GM10248 (cell line): Measurements from ENCODE around the gene PPP1R15A.
"Not testable (repeated sequence)": the region's sequence is repeated elsewhere in the genome, so short reads cannot be mapped to it uniquely, and the experiment has no call there.

Experiments used
- CTCF ChIA-PET: fragments of 300-600 bp; sonication (Branson Sonifier 250); formaldehyde crosslinking; extraction: SDS; loops from one replicate; lab custom pipeline; 2021; ENCODE audit warnings: antibody characterized with exemption; lab: Yijun Ruan, JAX
- POLR2A ChIA-PET: fragments of 350-650 bp; sonication (Branson Sonifier 250); formaldehyde crosslinking; extraction: SDS; loops from one replicate; lab custom pipeline; 2020; ENCODE audit warnings: antibody characterized with exemption; lab: Yijun Ruan, JAX
- DNase-seq: peaks from one replicate; pipeline ENCODE4 v3.0.0; 2012; ENCODE audit errors: extremely low spot score
- CTCF ChIP-seq: IDR thresholded peaks from 2 replicates; pipeline ENCODE4 v1.5.1; 2012; ENCODE audit warnings: mild to moderate bottlenecking, low read depth; ENCODE audit errors: extremely low read depth, missing control alignments, control extremely low read depth

PPP1R15A gene

DNA sequence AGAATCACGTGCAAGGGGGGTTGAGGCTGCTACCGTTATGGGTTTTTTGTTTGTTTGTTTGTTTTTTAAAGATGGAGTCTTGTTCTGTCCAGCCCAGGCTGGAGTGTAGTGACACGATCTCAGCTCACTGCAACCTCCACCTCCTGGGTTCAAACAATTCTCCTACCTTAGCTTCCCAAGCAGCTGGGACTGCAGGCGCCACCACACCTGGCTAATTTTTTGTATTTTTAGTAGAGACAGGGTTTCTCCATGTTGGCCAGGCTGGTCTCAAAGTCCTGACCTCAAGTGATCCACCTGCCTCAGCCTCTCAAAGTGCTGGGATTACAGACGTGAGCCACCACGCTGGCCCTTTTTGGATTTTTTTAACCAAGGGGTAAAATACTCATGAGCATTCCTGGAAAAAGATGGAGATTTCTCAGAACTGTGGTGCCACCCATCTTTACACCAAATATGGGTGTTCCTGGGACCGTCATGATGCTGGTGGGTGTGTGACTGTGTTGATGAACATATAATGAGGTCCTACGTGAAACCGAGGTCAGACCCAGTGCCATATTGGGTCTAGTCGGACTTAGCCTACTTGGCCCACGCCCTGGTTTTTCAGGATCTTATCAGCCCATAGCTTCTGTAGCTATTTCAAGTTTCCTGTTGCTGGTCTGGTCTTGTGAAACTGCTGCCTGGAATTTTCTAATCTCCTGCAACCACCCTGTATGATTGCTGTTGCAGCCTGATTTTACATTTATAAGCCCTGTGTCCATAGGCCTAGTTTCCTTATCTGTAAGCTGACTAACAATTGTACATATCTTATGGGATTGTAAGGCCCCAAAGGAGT lies 6.2 kb downstream of the PPP1R15A start:
- TF ChIP-seq CTCF = no peak
- DNase-seq = no peak
- POLR2A ChIA-PET = interaction anchor here (0.6 to 3.3 kb wide), 12 partner anchors 8 to 719 kb away, joined by 3 to 30 read pairs (median 5); partner anchors contain the start of genes GYS1 and NUCB1
- CTCF ChIA-PET = interaction anchor here (1.0 kb wide), 1 partner anchor 92 kb away, joined by 3 read pairs; no protein-coding TSS in a partner anchor

DNA sequence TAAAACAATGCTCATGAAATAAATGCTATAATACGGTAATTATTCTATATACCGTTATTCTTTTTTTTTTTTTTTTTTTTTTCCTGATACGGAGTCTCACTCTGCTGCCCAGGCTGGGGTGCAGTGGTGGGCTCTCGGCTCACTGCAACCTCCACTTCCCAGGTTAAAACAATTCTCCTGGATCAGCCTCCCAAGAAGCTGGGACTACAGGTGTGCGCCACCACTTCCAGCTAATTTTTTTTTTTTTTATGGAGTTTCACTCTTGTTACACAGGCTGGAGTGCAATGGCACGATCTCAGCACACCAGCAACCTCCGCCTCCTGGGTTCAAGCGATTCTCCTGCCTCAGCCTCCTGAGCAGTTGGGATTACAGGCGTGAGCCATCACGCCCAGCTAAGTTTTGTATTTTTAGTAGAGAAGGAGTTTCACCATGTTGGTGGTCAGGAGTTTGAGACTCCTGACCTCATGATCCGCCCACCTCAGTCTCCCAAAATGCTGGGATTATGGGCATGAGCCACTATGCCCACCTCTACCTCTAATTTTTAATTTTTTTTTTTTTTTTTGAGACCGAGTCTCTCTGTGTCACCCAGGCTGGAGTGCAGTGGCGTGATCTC lies 6.9 kb downstream of the PPP1R15A start:
- no peak for TF ChIP-seq CTCF
- DNase-seq = no peak
- CTCF ChIA-PET = no interaction called here

GRCh38 chr19:48879696-48880095 lies 7.5 kb downstream of the PPP1R15A start:
- ChIA-PET CTCF (interaction anchor here (0.9 kb wide), 1 partner anchor 40 kb away, joined by 3 read pairs; no protein-coding TSS in a partner anchor), POLR2A (interaction anchor here (0.7 to 3.3 kb wide), 8 partner anchors 11 to 516 kb away, joined by 6 to 30 read pairs (median 8); partner anchors contain the start of genes GYS1, NUCB1, RUVBL2 and TMEM143)
- DNase-seq = not testable (repeated sequence)

More for the DNA sequence above, 6.9 kb downstream of the PPP1R15A start:
- POLR2A ChIA-PET = interaction anchor here (0.6 to 3.3 kb wide), 9 partner anchors 10 to 719 kb away, joined by 3 to 30 read pairs (median 7); partner anchors contain the start of genes GYS1 and NUCB1

DNA sequence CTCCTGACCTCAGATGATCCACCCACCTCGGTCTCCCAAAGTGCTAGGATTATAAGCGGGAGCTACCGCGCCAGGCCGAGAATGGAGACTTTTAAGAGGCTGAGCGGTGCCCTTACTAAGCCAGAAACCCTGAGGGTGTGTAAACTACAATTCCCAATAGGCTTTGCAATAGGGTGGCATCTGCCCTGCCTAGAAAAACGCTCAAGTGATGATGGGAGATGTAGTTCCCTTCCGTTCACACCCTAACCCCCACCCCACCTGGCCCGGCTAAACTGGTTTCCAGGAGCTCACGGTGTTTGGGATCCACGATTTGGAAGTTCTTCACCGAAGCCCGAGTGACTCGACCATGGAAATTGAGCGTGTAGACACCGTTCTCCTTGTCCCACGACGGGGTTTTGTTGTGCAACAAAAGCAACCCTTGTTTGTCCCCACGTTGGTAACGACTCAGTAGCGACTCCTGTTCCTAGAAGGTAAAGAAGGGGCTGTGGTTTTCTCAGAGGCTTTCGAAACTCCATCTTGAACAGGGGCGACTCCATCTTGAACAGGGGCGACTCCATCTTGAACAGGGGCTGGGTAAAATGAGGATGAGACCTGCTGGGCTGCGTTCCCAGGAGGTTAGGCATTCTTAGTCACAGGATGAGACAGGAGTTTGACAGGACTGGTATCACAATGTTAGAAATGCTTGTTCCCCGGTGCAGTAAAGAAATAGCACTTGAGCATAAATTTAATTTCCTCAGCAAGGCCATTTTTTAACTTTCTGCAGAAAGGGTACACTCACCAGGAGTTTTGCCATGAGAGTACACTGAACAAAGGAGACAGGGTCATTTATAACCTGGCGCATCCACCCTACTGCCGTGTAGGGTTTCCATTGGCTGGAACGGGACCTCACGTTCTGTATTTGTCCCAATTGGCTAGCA lies 9.8 kb downstream of the PPP1R15A start:
- POLR2A ChIA-PET = interaction anchor here (0.6 to 3.3 kb wide), 9 partner anchors 10 to 104 kb away, joined by 3 to 30 read pairs (median 5); partner anchors contain the start of genes NUCB1, PPP1R15A and TULP2
- CTCF ChIA-PET = interaction anchor here (1.9 kb wide), 1 partner anchor 88 kb away, joined by 10 read pairs; no protein-coding TSS in a partner anchor
- DNase-seq = no peak

GRCh38 chr19:48883726-48884125 lies 11.5 kb downstream of the PPP1R15A start:
- CTCF ChIA-PET = interaction anchor here (1.1 kb wide), 1 partner anchor 87 kb away, joined by 3 read pairs; no protein-coding TSS in a partner anchor
- POLR2A ChIA-PET = interaction anchor here (0.6 to 0.7 kb wide), 3 partner anchors 9 to 247 kb away, joined by 3 read pairs; no protein-coding TSS in a partner anchor
- no peak for DNase-seq
- TF ChIP-seq CTCF = no peak

More for the DNA sequence above, 9.8 kb downstream of the PPP1R15A start:
- no peak for TF ChIP-seq CTCF

GRCh38 chr19:48887861-48888612 lies 15.8 kb downstream of the PPP1R15A start:
- no peak for DNase-seq
- ChIA-PET POLR2A (interaction anchor here (1.4 kb wide), 1 partner anchor 12 kb away, joined by 6 read pairs; no protein-coding TSS in a partner anchor), CTCF (interaction anchor here (1.4 kb wide), 1 partner anchor 44 kb away, joined by 3 read pairs; no protein-coding TSS in a partner anchor)
- TF ChIP-seq CTCF = no peak

DNA sequence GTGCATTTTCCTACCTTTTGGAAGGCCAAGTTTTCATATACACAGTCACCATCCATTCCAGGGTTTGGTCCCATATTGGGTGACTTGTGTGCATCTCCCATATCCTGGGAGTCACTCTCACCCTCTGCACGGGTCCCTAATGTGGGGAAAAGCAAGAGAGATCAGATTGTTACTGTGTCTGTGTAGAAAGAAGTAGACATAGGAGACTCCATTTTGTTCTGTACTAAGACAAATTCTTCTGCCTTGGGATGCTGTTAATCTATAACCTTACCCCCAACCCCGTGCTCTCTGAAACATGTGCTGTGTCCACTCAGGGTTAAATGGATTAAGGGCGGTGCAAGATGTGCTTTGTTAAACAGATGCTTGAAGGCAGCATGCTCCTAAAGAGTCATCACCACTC lies 17.3 kb downstream of the PPP1R15A start:
- ChIA-PET POLR2A (interaction anchor here (0.5 to 1.4 kb wide), 2 partner anchors 11 to 14 kb away, joined by 3 to 6 read pairs; no protein-coding TSS in a partner anchor), CTCF (interaction anchor here (1.4 kb wide), 1 partner anchor 43 kb away, joined by 3 read pairs; no protein-coding TSS in a partner anchor)
- not testable (repeated sequence) for DNase-seq
